Psoas muscle (tissue), 8 donors: ENCODE data around the gene OS9. TPM values are rescaled to one million over a fixed set of nuclear protein-coding genes. Genes with fewer than 3 reads are reported as not detected.
"Not testable (repeated sequence)": the region's sequence is repeated elsewhere in the genome, so short reads cannot be mapped to it uniquely, and the experiment has no call there.

Experiments
- ATAC-seq, 4 donors: fragments of 200-7000 bp; cut with Tn5 transposase; one replicate each; pipeline ENCODE4 v1.9.1; 2020; ENCODE audit warnings: moderate library complexity in 3 of 4, mild to moderate bottlenecking in 2 of 4
- DNase-seq, 2 donors: peaks; one replicate each; pipeline ENCODE4 v3.0.0-alpha.2; 2020
- H3K27ac ChIP-seq: fragments of 200-600 bp; one replicate; pipeline ENCODE4 v1.8.0; 2022
- H3K27me3 ChIP-seq, 3 donors: fragments of 200-600 bp in 1 of 3; one replicate each; pipeline versions ENCODE4 v1.6.1 to v1.8.0; 2013 to 2022; ENCODE audit warnings: low read length in 2 of 3, mild to moderate bottlenecking in 2 of 3, moderate library complexity in 1 of 3; ENCODE audit not compliant: insufficient read depth in 3 of 3
- H3K36me3 ChIP-seq, 2 donors: fragments of 200-600 bp in 1 of 2; one replicate each; pipeline versions ENCODE4 v1.6.1 to v1.8.0; 2013 to 2022; ENCODE audit warnings: low read depth in 1 of 2, mild to moderate bottlenecking in 1 of 2, moderate library complexity in 1 of 2; ENCODE audit not compliant: insufficient read depth in 1 of 2
- H3K4me1 ChIP-seq: fragments of 200-600 bp; one replicate; pipeline ENCODE4 v1.8.0; 2022
- H3K4me3 ChIP-seq: fragments of 200-600 bp; one replicate; pipeline ENCODE4 v1.8.0; 2022; ENCODE audit warnings: mild to moderate bottlenecking
- H3K9me3 ChIP-seq: fragments of 200-600 bp; one replicate; pipeline ENCODE4 v1.8.0; 2022
- CTCF ChIP-seq: fragments of 200-600 bp; IDR thresholded peaks from one replicate; pipeline ENCODE4 v1.8.0; 2022; ENCODE audit warnings: antibody characterized with exemption
- WGBS, 3 donors: extraction: QIAGEN DNeasy Blood & Tissue Kit; methylation state at CpG; one replicate each; pipeline versions ENCODE4 v1.1.6 to v1.1.7; 2013; 5-methylcytosine and 5-hydroxymethylcytosine counted together
- intact Hi-C, 2 donors: fragments of 100-400 bp; cut with DNase I; formaldehyde crosslinking; loops; one replicate each; pipeline versions ENCODE4 v1.11.0 to v1.14.2; 2022
- polyA plus RNA-seq, 3 donors: library from polyadenylated mRNA; stranded (reverse); fragments of 200-250 nt; gene quantifications; one replicate each; pipeline ENCODE4 v1.2.3, GENCODE V29; 2013
- total RNA-seq, 4 donors: library from RNA; stranded (reverse); fragmentation: NEBNext Ultra II Directional in 2 of 4; extraction: Animal tissue kit (Norgen Biotek cat#: 25700) in 2 of 4; gene quantifications; one replicate each; pipeline versions ENCODE4 v1.2.1 to v1.2.4, GENCODE V29; 2021 to 2023
- donor health status: healthy with polysubstance abuse.
- donor health status: DM: no; HTN: no; CAD: no; lungs with moderate emphysema.
- donor health status: Bipolar disorder and iron deficiency.
- donor health status: healthy.
- donor health status: DM: yes; HTN: yes; CAD: no.
- donor health status: DM: no; HTN: no; CAD: no.
- donor health status: DM: no; HTN: no; CAD: no.
- donor health status: DM: yes; HTN: yes; CAD: no.

The OS9 gene
- total and polyA plus RNA-seq, 7 donors = 53.0 to 76.4 (median 63.8) TPM

- Histone ChIP-seq H3K27me3 (no peaks in the 10 kb centered on the region), H3K27ac (no peak overlapping the region), H3K9me3 (no peaks in the 10 kb centered on the region), H3K36me3 (peaks cover 3 to 68% of the 10 kb centered on the region in 2 donors), H3K4me1 (no peaks in the 10 kb centered on the region), H3K4me3 (no peak overlapping the region)
- 95 to 97% (median 96%) methylated on average over 2 of the region's 2 CpGs for WGBS, 3 donors
- intact Hi-C loops = no loop called here
- TF ChIP-seq CTCF = no peak
- DNase-seq (no peak), ATAC-seq (no peak)
These were observed 14.4 kb downstream of the OS9 start for GRCh38 chr12:57708296-57708695.

DNA sequence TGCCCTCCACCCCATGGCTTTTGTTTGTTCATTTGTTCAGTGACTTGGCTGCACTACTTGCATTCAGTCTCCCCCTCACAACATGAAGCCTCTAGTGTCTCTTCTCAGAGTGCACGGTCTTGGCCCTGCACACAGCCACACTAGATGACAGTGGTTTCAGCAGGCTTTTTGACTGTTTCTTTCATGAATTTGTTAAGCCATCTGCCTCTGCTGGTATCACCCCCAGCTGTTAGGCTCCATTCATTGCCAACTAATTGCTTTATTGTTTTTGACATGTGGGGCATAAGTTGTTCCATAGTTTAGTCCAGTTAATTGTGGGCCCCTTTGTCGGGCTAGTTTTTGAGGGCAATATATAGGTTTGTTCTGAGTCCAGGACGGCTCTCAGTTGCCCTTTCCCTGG is 18.8 kb downstream of the OS9 start:
- WGBS, 3 donors = 67 to 78% (median 73%) methylated on average over 3 of the region's 3 CpGs
- DNase-seq = no peak
- H3K4me3 ChIP-seq = no peak overlapping the region
- no peaks in the 10 kb centered on the region for H3K9me3 ChIP-seq
- no peak for TF ChIP-seq CTCF
- H3K36me3 ChIP-seq = peaks cover 3 to 62% of the 10 kb centered on the region in 2 donors
- no peak overlapping the region for H3K27ac ChIP-seq
- intact Hi-C loops = no loop called here
- H3K4me1 ChIP-seq = no peaks in the 10 kb centered on the region
- H3K27me3 ChIP-seq = no peaks in the 10 kb centered on the region
- no peak for ATAC-seq

DNA sequence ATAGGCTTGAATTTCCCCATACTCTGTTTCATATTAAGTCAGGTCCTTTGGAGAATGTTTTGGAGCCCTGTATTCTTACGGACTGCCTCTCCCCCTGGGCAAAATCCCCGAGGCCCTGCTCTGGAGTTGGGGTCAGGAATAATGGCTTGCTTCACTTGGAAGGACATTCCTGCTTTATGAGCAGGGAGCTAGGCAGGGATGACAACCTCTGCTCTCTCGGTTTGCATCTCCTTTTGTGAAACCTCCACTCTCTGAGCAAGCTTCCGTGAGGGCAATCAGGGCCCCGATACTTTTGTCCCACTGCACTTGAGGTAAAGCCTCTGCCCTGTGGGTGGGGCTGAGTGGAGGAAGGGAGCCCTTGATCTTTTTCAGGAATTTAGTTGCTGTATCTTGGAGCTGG is 19.3 kb downstream of the OS9 start:
- no peak overlapping the region for H3K4me3 ChIP-seq
- H3K9me3 ChIP-seq = no peaks in the 10 kb centered on the region
- TF ChIP-seq CTCF = no peak
- H3K4me1 ChIP-seq = no peaks in the 10 kb centered on the region
- no peak for ATAC-seq
- H3K27ac ChIP-seq = no peak overlapping the region
- no peaks in the 10 kb centered on the region for H3K27me3 ChIP-seq
- WGBS, 3 donors = 78 to 89% (median 80%) methylated on average over 5 of the region's 5 CpGs
- H3K36me3 ChIP-seq = peaks cover 3 to 62% of the 10 kb centered on the region in 2 donors
- intact Hi-C loops = no loop called here
- no peak for DNase-seq

DNA sequence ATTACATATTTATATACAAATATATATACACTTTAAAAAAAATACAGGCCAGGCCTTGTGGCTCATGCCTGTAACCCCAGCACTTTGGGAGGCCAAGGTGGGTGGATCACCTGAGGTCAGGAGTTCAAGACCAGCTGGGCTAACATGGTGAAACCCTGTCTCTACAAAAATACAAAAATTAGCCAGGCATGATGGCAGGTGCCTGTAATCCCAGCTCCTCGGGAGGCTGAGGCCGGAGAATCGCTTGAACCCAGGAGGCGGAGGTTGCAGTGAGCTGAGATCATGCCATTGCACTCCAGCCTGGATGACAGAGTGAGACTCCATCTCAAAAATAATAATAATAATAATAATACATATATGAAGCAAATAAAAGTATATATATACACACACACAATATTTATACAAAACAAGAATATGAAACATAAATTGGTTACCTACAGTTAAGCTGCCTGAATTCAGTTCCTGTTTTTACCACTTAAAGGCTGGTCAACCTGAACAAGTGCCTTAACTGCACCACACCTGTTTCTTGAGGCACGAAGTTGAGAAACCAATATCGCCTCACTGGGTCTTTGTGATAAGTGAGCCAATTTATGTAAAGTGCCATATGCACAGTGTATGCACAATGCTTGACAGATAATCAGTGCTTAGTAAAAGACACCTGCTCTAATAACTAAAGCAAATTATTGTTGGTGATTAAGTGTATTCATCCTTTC is 21.3 kb downstream of the OS9 start:
- intact Hi-C loops, H3K9me3 ChIP-seq, H3K4me1 ChIP-seq, DNase-seq, H3K27ac ChIP-seq, H3K27me3 ChIP-seq, ATAC-seq, H3K4me3 ChIP-seq: not testable (repeated sequence)
- peaks cover 3 to 75% of the 10 kb centered on the region in 2 donors for H3K36me3 ChIP-seq
- 88 to 92% (median 92%) methylated on average over 6 of the region's 6 CpGs for WGBS, 3 donors

DNA sequence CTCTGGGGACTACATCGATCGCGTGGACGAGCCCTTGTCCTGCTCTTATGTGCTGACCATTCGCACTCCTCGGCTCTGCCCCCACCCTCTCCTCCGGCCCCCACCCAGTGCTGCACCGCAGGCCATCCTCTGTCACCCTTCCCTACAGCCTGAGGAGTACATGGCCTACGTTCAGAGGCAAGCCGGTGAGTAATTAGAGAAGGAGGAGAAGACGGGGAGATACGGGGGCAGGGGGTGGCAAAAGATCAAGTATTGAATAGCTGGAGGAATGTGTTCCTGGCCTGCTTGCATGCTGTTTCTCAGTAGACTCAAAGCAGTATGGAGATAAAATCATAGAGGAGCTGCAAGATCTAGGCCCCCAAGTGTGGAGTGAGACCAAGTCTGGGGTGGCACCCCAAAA is 21.9 kb downstream of the OS9 start:
- no peaks in the 10 kb centered on the region for H3K4me1 ChIP-seq
- intact Hi-C loops = no loop called here
- H3K36me3 ChIP-seq = peaks cover 3 to 81% of the 10 kb centered on the region in 2 donors
- no peak for TF ChIP-seq CTCF
- no peak overlapping the region for H3K27ac ChIP-seq
- WGBS, 3 donors = 92 to 95% (median 94%) methylated on average over 12 of the region's 12 CpGs
- DNase-seq (no peak), ATAC-seq (no peak)
- H3K4me3 ChIP-seq = no peak overlapping the region
- H3K27me3 ChIP-seq = no peaks in the 10 kb centered on the region
- H3K9me3 ChIP-seq = no peaks in the 10 kb centered on the region
